ENCODE results near the gene LRRC40. TPM values are rescaled to one million over a fixed set of nuclear protein-coding genes. Genes with fewer than 3 reads are reported as not detected.
"Not testable (repeated sequence)": the region's sequence is repeated elsewhere in the genome, so short reads cannot be mapped to it uniquely, and the experiment has no call there.

Gene LRRC40
- total RNA-seq, 1 donor from 2014 or later, result 10.2 TPM

DNA sequence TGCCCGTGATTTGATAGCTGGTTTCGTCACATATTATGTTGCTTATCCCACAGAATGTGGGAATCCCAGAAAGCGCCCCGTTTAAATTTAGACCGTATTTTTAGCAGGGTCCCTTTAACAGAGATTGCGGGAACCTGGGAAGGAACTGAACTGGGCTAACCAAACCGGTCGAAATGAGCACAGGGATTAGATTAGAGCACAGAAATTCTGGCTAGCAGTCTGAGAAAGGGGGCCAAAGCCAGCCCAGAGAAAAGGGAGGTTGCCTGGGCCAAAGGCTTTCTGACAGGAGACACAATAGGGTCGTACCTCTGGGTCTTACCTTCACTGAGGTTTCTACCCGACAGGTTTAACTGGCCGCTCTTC is 327 bp downstream of the LRRC40 start:
- intact Hi-C loops (cut with DNase I), result no loop called here
- ATAC-seq (ENCODE audit: poor library complexity), result no peak
- DNase-seq, result no peak

DNA sequence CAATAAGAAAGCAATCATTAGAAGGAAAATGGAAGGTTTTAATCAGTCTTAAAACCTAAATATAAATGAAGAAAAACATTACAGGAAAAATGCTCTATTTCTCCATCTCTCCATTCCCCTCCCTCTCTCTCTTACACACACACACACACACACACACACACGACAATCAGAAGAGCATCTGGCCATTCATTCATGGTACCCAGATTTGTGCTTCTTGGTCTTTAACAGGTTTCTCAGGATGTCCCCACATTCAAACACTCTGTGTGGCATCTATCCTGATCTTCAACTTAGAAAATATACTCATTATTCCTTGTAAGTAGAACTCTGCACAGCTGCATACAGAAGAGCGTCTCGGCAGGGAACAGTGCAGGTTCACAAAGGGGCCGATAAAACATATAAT is 779 bp downstream of the LRRC40 start:
- DNase-seq, result no peak
- intact Hi-C loops (cut with DNase I), result no loop called here
- no peak for ATAC-seq (ENCODE audit: poor library complexity)

DNA sequence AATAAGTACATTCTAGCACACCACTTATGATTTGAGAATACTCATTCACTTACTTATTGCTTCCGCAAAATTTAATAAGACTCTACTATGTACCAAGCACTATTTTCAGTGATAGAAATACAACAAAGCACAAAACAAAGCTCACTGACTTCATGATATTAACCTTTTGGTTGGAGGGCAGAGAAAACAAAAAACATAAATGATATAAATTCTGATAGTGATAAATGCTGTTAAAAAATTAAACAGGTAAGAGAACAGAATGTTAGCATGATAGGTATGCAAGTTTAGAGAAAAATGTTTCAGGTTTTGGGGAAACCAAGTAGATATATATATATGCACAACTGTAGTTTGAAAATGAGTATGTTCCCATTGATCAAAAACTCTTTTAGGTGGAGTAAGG is 1.2 kb downstream of the LRRC40 start:
- ATAC-seq (ENCODE audit: poor library complexity), result no peak
- intact Hi-C loops (cut with DNase I), result no loop called here

DNA sequence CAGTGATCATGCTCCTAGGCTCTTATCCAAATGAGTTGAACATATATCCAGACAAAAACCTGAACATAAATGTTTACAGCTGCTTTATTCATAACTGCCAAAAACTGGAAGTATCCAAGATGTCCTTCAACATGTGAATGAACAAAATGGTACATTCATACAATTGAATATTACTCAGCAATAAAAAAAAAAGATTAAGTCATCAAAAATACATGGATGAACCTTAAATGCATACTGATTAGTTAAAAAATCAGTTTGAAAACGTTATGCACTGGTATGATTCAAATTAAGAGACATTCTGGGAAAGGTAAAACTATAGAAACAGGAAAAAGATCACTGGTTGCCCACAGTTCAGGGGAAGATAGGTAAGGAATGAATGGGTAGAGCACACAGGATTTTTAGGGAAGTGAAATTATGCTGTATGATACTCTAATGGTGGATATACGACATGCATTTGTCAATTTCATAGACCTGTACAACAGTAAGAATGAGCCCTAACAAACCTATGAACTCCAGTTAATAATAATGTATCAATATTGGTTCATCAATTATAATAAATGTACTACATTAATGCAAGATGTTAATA is 3.1 kb downstream of the LRRC40 start:
- DNase-seq (no peak), ATAC-seq (ENCODE audit: poor library complexity) (no peak)
- intact Hi-C loops (cut with DNase I), result no loop called here

More for the DNA sequence above, 1.2 kb downstream of the LRRC40 start:
- no peak for DNase-seq

DNA sequence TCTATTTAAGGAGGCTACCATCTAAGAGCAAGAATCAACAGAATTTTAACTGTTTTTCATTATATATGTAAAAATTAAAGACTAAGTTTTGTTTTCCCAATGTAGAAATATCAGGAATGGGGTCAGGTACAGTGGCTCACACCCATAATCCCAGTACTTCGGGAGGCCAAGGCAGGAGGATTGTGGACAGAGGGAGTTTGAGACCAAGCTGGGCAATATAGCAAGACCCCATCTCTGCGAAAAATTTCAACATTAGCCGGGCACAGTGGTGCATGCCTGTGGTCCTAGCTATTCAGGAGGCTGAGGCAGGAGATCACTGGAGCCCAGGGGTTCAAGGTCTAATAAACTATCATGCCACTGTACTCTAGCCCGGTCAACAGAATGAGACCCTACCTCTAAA is 5.3 kb downstream of the LRRC40 start:
- DNase-seq (no peak), ATAC-seq (ENCODE audit: poor library complexity) (no peak)
- intact Hi-C loops (cut with DNase I), result no loop called here

DNA sequence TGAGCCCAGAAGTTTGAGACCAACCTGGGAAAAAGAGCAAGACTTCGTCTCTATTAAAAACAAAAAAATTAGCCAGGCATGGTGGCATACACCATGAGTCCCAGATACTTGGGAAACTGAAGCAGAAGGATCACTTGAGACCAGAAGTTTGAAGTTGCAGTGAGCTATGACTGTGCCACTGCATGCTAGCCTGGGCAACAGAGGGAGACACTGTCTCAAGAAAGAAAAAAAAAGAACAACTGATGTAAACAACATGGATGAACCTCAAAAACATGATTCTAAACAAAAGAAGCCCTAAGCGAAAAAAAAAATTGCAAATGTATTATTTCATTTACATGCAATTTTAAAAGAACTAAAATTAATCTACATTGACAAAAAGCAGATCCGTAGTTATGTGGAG is 9.0 kb downstream of the LRRC40 start:
- intact Hi-C loops (cut with DNase I), result no loop called here
- DNase-seq, result no peak
- ATAC-seq (ENCODE audit: poor library complexity), result no peak

DNA sequence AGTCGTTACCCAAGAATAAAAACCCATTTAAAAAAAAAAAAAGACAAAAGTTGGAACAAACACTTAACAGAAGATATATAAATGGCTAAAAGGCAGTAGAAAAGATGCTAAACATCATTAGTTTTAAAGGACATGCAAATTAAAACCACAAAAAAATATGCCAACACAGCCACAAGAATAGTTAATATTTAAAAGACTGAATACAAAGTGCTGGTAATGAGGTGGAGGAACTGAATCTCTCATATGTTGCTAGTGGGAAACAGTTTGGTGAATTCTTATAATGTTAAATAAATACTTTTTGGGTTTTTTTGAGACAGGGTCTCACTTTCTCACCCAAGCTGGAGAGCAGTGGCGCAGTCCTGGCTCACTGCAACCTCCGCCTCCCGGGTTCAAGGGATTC is 10.0 kb downstream of the LRRC40 start:
- no peak for DNase-seq
- intact Hi-C loops (cut with DNase I), result no loop called here
- no peak for ATAC-seq (ENCODE audit: poor library complexity)

DNA sequence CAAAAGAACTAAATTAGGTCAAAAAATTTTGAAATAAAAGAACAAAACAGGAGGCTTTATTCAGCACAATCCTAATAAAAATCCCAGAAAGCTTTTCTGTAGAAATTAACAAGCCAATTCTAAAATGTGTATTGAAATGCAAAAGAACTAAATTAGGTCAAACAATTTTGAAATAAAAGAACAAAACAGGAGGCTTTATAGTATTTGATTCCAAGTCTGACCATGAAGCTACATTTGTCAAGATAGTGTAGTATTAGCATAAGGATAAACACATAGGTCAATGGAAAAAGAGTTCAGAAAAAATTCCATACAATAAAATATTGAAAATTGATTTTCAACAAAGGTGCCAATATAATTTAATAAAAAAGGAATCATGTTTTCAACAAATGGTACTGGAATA is 10.8 kb downstream of the LRRC40 start:
- ATAC-seq (ENCODE audit: poor library complexity), result no peak
- intact Hi-C loops (cut with DNase I), result no loop called here

DNA sequence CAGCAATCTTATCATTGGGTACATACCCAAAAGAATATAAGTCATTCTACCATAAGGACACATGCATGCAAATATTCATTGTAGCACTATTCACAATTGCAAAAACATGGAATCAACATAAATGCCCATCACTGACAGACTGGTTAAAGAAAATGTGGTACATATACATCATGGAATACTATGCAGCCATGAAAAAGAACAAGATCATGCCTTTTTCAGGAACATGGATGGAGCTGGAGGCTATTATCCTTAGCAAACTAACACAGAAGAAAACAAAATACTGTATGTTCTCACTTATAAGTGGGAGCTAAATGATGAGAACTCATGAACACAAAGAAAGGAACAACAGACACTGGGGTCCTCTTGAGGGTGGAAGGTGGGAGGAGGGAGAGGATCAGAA is 12.9 kb downstream of the LRRC40 start:
- intact Hi-C loops (cut with DNase I); ATAC-seq (ENCODE audit: poor library complexity); DNase-seq: not testable (repeated sequence)

More for the DNA sequence above, 10.8 kb downstream of the LRRC40 start:
- no peak for DNase-seq

DNA sequence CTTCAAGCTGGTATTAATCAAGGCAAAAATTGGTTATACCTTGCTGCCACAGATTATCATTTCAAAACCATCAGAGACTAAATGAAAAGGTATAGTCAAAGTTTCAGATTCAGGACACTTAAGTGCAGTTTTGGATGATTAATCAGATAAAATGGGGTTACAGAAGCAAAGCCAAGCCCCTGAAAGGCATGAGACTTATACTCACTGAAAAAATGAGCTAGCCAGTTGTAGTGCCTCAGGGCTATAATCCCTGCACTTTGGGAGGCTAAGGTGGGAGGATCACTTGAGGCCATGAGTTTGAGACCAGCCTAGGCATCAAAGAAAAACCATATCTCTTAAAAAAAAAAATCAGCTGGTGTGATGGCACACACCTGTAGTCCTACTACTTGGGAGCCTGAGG is 15.2 kb downstream of the LRRC40 start:
- DNase-seq (no peak), ATAC-seq (ENCODE audit: poor library complexity) (no peak)
- intact Hi-C loops (cut with DNase I), result no loop called here

DNA sequence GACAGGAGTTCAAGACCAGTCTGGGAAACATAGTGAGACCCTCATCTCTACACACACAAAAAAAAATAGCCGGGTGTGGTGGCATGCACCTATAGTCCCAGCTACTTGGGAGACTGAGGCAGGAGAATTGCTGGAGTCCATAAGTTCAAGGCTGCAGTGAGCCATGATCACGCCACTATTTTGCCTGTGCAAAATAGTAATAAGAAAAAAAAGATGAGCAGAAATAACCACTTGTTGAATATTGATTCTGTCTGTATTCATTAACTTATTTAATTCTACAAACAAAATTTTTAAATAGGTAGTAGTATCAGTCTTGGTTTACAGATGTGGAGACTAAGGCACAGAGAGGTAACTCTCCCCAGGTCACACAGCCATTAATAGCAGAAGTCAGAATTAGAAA is 16.9 kb downstream of the LRRC40 start:
- no peak for DNase-seq
- intact Hi-C loops (cut with DNase I), result no loop called here
- ATAC-seq (ENCODE audit: poor library complexity), result no peak

DNA sequence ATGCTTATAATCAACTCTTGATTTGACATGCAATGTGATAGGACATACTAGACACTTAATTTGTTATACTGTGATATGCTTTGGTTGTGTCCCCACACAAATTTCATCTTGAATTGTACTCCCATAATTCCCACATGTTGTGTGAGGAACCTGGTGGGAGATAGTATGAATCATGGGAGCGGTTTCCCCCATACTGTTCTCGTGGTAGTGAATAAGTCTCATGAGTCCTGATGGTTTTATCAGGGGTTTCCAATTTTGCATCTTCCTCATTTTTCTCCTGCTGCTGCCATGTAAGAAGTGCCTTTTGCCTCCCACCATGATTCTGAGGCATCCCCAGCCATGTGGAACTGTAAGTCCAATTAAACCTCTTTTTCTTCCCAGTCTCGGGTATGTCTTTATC is 20.2 kb downstream of the LRRC40 start:
- intact Hi-C loops (cut with DNase I); DNase-seq; ATAC-seq (ENCODE audit: poor library complexity): not testable (repeated sequence)

DNA sequence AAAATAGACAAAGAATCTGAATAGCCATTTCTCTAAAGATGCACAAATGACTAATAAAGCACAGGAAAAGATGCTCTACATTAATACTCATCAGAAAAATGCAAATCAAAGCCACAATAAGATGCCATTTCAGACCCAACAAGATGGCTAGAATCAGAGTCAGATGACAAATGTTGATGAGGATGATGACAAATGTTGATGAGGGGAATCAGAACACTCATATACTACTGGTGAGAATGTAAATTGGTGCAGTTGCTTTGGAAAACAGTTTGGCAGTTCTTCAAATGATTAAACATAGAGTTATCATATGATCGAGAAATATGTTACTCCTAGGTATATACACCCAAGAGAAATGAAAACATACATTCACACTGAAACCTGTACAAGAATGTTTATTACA is 33.9 kb downstream of the LRRC40 start:
- intact Hi-C loops (cut with DNase I), result no loop called here
- DNase-seq, result no peak
- ATAC-seq (ENCODE audit: poor library complexity), result no peak

DNA sequence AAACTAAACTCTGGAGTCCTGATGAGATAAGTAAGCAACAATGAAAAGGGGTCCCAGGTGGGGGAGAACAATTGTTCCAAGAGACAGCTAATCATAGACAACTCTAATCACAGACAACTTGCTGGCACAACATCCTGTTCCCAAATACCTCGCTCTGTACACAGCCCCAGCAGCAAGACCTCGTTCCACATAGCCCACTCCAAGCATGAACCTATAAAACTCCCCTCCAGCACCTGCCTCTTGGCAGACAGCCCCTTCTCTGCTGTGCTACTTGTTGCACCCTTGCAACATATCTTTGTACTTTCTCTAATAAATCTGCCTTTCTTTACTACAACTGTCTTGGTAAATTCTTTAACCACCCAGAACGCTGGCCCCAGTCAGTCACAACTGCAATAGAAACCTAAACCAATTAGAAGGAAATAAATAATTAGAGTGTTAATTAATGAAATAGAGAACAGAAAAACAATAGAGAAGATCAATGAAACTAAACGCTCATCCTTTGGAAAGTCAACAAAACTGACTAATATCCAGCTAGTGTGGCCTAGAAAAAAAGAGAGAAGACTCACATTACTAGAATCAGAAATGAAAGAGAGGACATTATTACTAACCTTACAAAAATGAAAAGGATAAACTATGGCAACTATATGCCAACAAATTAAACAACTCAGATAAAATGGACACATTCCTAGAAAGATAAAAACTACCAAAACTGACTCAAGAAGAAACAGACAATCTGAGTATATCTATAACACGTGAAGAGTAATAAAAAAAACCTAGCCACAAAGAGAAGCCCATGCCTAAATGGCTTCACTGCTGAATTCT is 36.1 kb downstream of the LRRC40 start:
- peak; percentile 53 for ATAC-seq (ENCODE audit: poor library complexity)

DNA sequence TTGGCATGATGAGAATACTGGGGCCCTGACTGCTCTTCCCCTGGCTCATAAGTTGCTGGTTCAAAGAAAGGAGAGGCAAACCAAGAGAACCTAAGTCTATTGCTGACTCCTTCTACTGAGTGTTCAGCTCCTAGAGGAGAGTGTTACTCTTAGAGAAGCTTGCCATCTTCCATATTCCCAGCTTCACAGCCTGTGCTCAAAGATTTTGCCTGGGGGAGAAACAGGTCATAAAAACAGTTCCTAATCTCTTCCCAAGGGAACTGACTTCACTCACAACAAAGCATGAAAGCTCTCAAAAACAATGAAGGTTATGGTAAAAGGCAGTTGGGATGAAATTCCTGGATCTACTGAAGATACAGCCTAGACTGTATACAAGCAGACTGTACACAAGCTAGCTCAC is 37.1 kb downstream of the LRRC40 start:
- ATAC-seq (ENCODE audit: poor library complexity) (no peak), DNase-seq (no peak)
- intact Hi-C loops (cut with DNase I), result no loop called here

More for the DNA sequence above, 36.1 kb downstream of the LRRC40 start:
- no peak for DNase-seq
- intact Hi-C loops (cut with DNase I), result no loop called here

DNA sequence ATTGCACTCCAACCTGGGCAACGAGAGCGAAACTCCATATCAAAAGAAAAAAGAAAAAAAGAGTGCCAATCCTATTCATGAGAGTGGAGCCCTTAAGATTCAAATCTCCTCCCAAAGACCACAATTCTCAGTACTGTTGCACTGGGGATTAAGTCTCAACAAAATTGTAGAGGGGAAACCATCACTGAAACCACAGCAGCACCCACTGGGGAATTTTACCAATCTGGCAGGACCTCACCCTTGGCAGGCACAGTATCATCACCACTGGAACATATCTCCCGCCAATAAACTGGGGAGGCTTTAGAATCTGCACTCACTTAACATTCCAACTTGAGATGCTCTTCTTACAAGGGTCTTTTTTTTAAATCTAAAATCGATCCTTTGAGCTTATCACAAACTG is 41.0 kb downstream of the LRRC40 start:
- DNase-seq, result no peak
- intact Hi-C loops (cut with DNase I), result no loop called here

DNA sequence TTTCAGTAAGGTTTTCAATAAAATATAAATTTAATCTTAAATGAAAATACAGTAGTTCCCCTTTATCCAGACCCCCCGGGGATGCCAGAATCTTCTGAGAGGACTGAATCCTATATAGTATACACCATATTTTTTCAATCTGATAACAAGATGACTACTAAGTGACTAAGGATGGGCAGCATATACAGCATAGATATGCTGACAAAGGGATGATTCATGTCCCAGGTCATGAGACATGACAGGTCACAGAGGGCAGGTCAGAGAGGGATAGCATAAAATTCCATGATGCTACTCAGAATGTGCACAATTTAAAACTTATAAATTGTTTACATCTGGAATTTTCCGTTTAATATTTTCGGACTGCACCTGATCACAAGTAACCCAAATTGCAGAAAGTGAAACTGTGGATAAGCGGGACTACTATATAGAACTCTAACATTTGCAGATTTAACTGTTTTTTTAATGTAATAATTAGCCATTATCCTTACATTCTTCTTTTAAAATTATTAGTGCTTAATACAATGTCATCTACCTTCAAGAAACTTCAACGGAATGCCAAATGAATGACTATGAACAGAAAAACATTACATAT is 48.8 kb downstream of the LRRC40 start:
- ATAC-seq (ENCODE audit: poor library complexity) (no peak), DNase-seq (no peak)
- intact Hi-C loops (cut with DNase I), result no loop called here

More for the DNA sequence above, 41.0 kb downstream of the LRRC40 start:
- ATAC-seq (ENCODE audit: poor library complexity), result no peak

DNA sequence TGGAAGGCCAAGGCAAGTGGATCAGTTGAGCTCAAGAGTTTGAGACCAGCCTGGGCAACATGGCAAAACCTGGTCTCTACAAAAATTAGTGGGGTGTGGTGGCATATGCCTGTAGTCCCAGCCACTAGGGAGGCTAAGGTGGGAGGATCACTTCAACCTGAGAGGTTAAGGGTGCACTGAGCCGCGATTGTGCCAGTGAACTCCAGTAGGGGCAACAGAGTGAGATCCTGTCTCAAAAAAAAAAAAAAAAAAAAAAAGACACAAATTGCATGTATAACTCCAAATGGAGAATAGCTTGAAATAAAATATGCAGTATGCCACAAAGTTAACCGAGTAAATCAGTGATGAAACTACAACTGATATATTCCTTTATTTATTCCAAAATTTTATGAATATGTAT is 51.6 kb downstream of the LRRC40 start:
- no peak for ATAC-seq (ENCODE audit: poor library complexity)
- no peak for DNase-seq

DNA sequence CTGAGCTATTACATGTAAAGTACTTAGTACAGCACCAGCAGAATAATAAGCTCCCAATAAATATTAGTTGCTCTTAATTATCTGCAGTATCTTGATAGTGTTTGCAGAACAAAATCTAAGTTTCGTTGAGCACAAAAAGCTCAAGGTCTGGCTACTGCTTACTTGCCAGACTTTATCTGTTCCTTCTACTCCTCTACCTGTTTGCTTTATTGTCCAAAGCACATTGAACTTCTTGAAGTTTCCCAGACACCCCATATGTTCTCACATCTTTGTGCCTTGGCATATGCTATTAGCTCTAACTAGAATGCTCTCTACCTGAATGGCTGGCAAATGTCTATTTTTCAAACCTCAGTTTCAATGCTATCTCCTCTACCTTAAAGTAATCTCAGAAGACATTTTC is 54.9 kb downstream of the LRRC40 start:
- ATAC-seq (ENCODE audit: poor library complexity) (no peak), DNase-seq (no peak)
- intact Hi-C loops (cut with DNase I), result no loop called here

More for the DNA sequence above, 51.6 kb downstream of the LRRC40 start:
- intact Hi-C loops (cut with DNase I), result no loop called here

DNA sequence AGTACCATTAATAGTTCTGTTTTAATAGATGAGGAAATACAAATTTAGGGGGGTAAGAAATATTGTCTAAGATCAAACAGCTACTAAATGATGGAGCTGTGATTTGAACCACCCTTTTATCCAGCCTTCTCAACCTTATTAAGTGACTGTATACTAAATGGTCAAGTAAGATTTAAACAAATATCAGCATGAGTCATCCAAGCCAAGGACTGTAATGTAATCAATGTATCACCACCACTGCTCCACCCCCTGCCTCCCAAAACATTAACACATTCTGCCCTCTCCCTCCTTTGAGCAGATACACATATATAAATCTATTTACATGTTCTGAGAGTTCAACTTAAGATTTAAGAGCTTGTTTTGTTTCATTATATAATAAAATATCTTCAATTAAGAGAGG is 58.9 kb downstream of the LRRC40 start:
- ATAC-seq (ENCODE audit: poor library complexity), result no peak
- intact Hi-C loops (cut with DNase I), result no loop called here
- no peak for DNase-seq
